Astrocyte (in vitro differentiated cells and primary cell): ENCODE measurements around the gene LRRC15.

Source experiments
- EZH2 ChIP-seq: IDR thresholded peaks from 2 replicates; pipeline ENCODE4 v1.6.1; 2012; ENCODE audit warnings: mild to moderate bottlenecking, low read length, inconsistent platforms; ENCODE audit not compliant: insufficient read depth
- TF ChIP-seq, protein P1 (sequence below): IDR thresholded peaks from 2 replicates; pipeline ENCODE4 v1.5.1; 2011; ENCODE audit warnings: low read depth, mild to moderate bottlenecking, inconsistent platforms, low read length, moderate library complexity; ENCODE audit not compliant: insufficient read depth

DNA sequence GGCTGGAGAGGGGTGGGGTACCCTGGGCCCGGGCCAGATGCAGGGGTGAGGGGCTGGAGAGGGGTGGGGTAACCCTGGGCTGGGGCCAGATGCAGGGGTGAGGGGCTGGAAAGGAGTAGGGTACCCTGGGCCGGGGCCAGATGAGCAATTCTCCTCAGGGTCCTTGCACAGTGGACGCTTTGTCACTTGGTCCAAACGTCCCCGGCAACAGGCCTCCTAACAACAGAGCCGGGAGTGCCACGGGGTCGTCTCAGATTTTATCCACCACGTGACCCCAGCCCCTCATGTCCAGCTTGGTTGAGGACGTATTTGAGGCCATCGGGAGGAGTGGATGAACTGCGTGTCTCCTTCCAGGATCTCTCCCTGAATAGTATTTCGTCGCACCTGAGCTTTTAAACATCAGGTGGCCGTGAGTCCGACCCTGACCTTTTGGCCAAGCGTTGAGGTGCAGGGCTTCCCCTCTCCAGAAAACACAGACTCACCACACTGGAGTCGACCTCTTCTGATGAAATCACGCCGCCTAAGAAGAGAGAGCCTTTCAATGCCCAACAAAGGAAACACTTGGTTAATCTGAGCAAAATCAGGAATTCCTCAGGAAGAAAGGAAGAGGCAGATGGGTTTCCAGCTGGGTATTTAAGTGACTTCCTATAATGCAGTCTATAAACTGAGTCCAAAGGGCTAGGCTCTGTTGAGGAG, 12.8 kb upstream of the LRRC15 start:
- no peak for TF ChIP-seq EZH2
- TF ChIP-seq, protein P1, sequence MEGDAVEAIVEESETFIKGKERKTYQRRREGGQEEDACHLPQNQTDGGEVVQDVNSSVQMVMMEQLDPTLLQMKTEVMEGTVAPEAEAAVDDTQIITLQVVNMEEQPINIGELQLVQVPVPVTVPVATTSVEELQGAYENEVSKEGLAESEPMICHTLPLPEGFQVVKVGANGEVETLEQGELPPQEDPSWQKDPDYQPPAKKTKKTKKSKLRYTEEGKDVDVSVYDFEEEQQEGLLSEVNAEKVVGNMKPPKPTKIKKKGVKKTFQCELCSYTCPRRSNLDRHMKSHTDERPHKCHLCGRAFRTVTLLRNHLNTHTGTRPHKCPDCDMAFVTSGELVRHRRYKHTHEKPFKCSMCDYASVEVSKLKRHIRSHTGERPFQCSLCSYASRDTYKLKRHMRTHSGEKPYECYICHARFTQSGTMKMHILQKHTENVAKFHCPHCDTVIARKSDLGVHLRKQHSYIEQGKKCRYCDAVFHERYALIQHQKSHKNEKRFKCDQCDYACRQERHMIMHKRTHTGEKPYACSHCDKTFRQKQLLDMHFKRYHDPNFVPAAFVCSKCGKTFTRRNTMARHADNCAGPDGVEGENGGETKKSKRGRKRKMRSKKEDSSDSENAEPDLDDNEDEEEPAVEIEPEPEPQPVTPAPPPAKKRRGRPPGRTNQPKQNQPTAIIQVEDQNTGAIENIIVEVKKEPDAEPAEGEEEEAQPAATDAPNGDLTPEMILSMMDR = no peak
